HG03342 (cell line): Measurements from ENCODE around the gene CLPSL1.
"Not testable (repeated sequence)": the region's sequence is repeated elsewhere in the genome, so short reads cannot be mapped to it uniquely, and the experiment has no call there.

Experiments used
- ATAC-seq: cut with Tn5 transposase; IDR thresholded peaks from one replicate; pipeline ENCODE4 v1.9.1; 2021; ENCODE audit warnings: mild to moderate bottlenecking, moderate library complexity; ENCODE audit not compliant: unreplicated experiment

Gene CLPSL1, protein sequence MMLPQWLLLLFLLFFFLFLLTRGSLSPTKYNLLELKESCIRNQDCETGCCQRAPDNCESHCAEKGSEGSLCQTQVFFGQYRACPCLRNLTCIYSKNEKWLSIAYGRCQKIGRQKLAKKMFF

DNA sequence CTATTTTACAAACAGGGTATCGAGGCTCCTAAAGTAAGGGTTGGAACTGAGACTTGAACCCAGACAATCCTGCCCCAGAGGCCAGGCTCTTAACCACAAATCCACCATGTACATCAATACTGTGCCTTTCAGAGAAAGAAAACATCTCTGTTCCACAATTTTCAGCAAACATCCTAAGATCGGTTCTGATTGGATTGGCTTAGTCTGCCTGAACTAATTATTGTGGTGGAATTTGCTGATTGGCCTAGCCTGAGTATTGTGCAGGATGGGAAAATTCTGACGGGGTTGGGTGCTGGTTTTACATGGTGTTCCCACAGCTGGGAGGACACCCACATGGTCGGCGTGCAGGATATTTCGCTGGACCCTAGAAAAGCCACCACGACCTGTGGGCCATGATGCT lies at the start of gene CLPSL1:
Gene CLPSL1 (plus strand): TSS at position 301 of the 400 bp plus-strand sequence. CDS start 92 bp downstream, at position 393.
- ATAC-seq = no peak

DNA sequence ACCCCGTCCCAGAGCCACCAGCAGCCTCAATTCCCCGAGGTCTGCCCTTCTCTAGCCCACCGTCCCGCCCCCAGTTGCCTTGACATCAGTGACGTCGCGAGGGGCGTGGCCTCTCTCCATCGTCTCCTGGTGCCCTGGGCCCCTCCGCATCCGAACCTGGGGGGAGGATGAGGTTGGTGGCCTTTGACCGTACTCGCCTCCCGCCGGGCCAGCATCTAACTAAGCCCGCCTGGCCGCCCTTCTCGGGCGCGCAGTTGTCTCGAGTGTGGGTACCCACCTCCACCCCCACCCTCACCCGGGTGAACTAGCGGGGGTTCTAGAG lies 49.4 kb upstream of the CLPSL1 start:
- peak; percentile 45 for ATAC-seq

DNA sequence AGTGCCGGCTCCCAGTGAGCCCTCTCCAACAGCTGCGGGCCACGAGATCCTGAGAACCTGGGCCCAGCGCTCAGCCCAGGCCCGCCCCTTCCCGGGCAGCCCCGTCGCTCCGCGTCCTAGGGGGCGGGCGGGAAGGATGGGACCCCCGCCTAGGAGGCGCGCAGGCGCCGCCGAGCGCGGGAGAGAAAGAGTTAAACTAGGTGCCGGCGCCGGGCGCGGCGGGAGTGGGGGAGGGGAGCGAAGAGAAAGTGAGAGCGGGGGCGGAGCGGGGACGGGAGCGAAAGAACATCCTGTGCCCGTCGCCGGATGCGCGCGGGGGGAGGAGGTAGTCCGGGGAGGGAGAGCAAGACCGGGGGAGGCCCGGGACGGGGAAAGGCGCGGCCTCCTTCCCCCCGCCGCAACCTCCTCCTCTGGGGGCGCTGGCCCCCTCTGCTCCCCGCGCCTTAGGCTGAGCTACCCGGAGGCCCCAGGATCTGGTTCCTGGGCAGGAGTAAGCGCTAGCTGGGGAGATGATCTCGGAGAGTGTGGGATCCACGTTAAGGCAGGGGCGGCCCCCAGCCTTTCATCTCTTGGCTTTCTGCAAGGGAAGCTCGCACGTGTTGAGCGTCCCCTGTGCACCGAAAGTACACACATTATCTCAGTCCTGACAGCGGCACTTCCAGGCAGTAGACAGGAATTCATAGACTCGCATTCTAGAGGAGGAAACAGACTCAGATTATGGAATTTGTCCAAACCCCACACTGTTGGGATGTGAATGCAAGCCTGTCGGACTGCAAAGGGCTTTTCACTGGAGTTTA lies 48.9 kb upstream of the CLPSL1 start:
- ATAC-seq = peak; percentile 41

DNA sequence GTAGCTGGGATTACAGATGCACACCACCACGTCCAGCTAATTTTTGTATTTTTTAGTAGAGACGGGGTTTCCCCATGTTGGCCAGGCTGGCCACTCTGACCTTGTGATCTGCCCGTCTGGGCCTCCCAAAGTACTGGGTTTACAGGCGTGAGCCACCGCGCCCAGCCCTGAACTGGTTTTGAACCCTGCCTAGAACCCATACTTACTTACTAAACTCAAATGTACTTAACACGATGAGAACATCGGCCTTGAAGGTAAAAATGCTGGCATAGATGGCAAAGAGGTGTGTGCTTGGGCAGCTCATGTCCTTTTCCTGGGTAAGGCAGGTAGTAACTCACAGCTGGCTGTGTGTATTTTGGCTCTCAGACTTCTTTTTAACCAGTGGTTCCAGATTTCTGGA lies 47.2 kb upstream of the CLPSL1 start:
- no peak for ATAC-seq

DNA sequence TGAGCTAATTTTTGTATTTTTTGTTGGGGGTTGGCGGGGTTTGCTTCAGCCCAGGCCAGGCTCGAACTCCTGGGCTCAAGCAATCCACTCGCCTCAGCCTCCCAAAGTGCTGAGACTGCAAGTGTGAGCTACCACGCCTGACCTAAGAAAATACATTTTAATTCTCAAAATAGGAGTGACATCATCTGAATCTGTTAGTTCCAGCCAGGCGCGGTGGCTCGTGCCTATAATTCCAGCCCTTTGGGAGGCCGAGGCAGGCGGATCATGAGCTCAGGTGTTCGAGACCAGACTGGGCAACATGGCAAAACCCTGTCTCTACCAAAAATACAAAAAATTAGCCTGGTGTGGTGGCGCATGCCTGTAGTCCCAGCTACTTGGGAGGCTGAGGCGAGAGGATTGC lies 46.5 kb upstream of the CLPSL1 start:
- ATAC-seq = not testable (repeated sequence)

DNA sequence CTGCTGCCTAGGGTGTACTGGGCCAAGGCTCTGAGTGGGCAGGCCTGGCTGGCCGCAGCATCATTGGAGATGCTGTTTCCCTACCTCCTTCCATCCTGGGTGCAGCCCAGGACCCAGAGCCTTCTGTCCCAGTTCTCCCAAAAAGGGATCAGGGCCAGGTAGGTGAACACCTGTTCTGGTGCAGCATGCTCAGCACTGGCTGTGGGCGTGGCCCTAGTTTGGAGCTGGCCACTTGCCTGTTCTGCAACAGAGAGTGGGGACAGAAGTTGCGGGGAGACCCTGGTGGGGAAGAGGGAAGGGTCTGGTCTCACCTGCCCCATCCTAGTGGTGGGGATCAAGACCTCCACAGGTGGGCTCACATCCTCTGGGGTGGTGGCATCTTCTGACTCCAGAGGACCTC lies 45.4 kb upstream of the CLPSL1 start:
- no peak for ATAC-seq

DNA sequence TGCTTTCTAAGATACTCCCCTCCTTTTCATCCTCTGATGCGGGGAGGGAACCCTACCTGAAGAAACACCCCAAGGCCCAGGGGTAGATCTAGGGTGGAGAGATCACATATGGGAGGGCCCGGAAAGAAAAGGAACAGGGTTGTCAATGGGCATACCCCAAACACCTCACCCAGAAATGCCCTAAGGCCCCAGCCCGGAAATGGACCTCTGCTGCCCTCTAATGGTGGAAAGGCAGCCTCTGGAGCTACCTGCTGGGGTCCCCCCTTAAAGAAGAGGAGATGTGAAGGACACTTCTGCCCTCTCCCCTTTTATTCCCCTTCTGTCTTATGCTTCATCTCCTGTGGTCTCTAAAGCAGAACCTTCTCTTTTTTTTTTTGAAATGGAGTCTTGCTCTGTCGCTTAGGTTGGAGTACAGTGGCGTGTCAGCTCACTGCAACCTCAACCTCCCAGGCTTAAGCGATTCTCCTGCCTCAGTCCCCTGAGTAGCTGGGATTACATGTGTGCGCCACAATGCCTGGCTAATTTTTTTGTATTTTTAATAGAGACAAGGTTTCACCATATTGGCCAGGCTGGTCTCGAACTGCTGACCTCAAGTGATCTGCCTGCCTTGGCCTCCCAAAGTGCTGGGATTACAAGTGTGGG lies 44.4 kb upstream of the CLPSL1 start:
- ATAC-seq = no peak

DNA sequence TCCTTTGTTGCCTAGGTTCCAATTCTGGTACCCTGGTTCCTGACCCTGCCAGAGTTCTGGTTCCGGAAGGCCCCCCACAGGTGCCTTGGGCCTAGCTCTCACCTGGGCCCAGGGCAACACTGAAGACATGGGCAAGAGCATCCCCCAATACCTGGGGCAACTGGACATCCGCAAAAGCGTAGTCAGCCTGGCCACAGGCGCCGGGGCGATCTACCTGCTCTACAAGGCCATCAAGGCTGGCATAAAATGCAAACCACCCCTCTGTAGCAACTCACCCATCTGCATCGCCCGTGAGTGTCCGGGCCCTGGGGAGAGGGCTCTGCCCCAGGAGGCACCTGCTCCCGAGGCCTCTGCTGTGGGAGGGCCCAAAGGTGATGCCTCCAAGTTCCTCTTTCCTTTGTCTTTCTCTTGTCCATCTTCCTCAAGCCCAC lies 43.8 kb upstream of the CLPSL1 start, which contains the start of gene ARMC12:
Gene ARMC12 (plus strand): TSS at position 51 of the 431 bp plus-strand sequence. CDS start 77 bp downstream, at position 128.
- no peak for ATAC-seq

DNA sequence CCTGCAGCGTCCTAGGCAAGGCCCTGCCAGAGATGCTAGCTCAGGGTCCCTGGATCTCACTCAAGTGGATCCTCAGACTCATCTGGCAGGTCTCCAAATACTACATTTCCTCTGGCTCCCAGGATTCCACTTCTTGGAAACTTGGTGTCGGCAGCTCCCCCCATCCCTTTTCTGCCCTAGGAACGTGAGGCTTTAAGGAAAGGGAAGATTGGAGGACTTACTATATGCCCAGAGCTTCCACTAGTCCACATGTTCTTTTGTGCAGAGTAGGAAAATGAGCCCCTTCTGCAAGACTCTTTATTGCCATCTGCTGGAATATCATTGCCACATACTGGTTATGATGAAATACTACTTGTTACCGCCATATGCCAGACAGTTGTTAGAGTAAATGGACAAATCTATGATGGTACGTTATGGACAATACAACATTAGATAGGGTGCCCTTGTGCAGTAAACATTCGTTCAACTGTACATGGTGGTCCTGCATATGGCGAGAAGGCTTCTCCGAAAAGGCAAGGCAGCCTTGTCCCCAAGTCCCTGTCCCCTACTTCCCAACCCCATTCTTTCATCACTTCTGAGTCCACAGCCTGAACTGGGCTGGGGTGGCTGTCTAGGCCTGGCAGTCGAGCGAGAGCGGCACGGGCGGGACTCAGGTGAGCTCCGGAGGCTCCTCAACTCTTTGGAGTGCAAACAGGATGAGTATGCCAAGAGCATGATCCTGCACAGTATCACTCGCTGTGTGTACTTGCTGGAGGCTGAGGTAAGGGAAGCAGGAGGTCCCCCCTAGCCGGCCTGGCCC lies 43.2 kb upstream of the CLPSL1 start:
- no peak for ATAC-seq

DNA sequence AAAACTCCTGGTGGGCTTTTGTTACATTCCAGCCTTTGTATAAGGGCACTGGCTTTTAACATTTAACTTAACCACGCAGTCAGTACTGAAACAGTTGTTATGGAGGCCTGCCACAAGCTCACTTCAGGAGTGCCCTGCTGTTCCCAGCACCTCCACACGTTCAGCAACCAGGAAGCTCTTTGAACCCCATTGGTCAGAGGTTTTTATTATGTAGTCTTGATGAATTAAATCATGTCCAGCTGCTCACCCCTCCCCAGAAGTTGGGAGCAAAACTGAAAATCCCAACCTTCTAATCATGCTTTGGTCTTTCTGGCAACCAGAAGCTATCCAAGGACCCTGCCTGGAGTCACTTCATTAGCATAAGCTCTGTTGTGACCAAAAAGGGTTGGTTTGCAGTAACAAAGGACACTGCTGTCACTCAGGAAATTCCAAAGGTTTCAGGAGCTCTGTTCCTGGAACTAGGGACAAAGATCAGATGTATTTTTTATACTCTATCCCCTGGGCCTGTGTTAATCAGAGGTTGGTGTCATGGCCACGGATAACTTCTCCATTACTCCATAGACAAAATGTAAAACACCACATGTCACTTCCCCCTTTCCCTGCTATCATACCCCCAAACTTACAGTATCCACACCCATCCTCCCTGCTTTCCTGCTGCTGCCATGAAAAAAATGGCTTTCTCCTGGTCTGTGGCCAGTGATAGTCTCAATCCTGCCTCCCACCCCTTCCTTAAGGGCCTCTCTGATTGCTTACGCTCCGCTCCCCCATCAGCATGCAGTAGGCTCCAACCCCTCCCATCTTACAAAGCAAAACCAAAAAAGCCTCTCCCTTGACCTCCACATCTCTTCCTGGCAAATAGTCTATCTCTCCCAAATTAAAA lies 40.9 kb upstream of the CLPSL1 start:
- ATAC-seq = no peak

DNA sequence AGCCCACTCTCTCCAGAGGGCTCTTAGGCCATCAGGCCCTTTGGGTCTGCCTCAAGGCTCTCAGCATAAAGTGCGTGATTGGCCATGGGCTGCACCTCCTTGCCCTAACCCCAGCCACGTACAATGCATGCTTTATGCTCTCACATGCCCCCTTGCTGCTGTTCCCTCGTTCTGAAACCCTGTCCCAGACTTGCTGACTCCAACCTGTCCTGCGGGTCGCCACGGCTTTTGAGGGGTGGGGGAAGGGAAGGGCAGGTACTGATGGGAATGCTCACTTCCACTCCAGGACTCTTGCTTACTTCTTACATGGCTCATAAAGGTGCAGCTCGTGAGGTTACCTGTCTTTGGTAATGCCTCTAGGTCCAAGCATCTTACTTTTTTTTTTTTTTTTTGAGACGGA lies 38.0 kb upstream of the CLPSL1 start:
- ATAC-seq = no peak

DNA sequence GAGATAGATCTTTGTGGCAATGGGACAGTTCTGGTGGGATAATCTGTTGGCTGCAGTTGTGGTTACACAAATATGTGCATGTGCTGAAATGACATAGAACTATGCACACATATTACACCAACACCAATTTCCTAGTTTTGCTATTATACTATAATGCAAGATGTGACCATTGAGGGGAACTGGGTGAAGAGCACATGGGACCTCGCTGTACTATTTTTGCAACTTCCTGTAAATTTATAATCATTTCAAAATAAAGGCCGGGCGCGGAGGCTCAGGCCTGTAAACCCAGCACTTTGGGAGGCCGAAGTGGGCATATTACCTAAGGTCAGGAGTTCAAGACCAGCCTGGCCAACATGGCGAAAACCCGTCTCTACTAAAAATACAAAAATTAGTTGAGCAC lies 35.3 kb upstream of the CLPSL1 start:
- ATAC-seq = no peak

DNA sequence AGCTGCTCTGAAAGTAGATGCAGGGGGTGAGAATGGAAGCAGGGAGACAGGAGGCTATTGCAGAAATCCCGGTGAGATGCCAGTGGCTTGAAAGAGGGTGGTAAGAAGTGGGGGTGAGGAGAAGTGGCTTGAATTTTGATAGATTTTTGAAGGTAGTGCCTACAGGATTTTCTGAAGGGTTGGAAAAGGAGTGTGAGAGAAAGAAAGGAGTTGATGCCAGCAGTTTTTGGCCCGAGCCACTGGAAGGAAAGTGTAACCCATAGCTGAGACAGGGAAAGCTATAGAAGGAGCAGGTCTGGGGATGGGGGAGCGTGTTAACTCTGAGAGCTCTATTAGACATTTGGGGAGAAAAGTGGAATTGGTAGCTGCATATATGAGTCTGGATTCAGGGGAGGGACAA lies 34.3 kb upstream of the CLPSL1 start:
- no peak for ATAC-seq

DNA sequence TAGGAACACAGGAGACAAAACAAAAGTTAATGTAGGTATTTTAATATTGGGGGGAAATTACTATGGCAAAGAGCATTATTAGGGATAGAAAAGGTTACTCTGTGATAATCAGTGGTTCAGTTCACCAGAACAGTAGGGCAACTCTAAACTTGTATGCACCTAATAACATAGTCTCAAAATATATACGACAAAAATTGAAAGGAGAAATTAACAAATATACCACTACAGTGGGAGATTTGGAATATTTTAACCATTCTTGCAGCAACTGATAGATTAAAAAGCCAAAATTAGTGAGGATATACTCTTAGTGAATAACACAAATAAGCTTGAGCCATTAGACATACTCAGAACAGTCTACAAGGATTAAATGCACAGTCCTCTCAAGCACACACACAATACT lies 32.9 kb upstream of the CLPSL1 start:
- ATAC-seq = no peak

DNA sequence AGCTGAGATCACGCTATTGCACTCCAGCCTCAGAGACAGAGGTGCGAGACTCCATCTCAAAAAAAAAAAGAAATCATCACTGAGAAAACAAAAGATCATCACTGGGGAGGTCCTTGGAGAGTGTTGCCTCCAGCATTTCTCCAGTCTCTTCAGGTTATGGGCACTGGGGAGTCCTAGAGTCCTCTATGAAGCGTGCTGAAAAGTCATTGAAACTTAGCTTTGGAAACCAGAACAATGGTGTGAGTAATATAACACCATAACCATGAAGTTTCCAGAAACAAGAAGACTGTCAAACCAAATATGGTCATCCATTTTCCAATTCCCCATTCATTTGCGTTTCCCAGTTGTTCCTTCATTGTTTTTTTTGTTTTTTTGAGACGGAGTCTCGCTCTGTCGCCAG lies 30.3 kb upstream of the CLPSL1 start:
- ATAC-seq = no peak

DNA sequence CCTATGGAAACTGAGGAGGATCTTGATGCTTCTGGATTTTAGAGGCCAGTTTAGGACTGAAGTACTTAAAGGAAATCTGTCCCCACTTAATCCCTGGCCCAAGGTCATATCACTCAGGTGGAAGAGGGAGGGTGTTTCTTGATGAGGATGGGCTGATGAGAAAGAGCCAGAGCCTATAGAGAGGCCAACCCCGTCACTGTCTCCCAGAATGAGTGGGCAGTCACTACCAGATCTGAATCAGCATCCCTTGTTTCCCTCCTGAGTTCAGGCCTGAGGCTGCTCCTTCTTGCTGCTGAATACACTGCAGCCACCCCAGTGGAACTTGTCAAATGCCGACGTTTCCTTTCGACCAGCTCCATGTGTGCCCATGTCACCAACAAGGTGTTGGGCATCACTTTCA lies 29.2 kb upstream of the CLPSL1 start:
- ATAC-seq = no peak

DNA sequence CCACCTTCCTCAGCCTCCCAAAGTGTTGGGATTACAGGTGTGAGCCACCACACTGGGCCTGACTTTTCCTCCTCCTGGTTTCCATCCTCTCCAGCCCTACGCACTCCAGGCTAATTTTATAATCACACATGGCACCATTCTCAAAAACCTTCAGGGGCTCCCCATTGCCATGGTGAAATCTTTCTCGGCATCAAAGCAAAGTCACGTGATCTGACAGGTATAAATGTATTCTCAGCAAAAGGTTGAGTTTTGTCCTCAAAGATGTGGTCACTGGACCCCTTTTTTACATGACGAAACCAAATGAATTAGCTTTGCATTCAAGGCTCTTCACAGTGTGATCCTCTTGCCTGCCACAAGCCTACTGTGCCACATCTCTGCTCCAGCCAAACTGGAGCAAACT lies 28.5 kb upstream of the CLPSL1 start:
- no peak for ATAC-seq

DNA sequence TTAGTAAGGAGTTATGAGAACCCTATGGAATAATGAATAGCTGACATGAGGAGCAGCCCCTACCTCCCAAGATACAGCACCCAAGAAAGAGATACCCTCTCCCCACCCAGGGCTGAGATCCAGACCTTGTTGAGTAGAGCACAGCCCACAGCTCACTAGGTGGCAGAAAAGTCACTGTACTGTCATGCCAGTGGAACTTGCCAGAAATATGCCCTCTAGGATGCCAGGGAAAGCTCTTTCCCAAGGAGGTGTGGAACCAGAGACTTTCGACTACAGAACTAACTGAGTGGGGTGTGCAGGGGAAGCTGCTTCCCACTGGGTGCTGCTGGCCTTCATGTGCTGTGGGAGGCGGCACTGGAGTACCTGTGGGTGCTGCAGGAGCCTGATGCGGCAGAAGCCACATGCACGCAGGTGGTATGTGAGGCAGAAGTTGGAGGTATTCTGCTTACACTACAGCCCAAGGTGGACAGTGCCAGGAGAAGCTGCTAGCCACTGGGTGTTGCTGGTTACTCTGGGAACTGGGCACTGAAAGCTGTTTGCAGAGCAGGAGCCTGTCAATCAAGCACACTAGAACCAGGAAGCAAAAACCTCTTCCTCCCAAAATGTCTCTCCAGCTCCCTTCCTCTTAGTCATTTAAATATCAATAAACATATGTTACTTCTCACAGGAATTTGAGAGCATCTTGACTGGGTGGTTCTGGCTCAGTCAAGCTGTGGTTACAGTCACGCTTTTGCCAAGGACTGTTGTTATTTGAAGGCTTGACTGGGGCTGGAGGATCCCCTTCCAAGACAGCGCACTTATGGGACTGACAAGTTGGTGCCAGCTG lies 26.2 kb upstream of the CLPSL1 start:
- no peak for ATAC-seq

DNA sequence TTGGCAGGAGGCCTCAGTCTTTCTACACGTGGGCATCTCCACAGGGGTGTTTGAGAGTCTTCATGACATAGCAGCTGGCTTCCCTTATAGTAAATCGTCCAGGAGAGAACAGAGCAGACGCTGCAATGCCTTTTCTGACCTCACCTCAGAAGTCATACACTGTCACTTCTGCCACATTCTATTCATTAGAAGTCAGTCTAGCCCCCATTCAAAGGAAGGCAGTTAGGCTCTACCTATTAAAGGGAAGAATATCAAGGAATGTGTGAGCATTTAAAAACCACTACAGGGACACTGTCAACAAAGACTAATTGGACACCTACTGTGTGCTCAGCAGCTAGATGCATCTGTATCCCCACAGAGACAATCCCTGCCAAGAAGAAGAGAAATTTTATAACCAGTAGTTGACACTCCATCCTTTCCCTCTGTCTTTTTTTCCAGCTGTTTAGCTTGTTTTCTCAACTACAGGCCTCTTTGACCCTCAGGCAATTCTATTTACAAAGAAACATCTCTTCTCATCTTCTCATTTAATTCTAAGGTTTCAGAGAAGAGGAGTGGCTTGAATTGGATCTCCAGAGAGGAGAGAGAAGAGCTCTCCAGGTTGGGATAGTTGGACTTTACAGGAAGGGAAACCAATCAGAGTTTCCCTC lies 25.4 kb upstream of the CLPSL1 start:
- no peak for ATAC-seq
